ENCODE measurements around the gene OR4X1.
"Not testable (repeated sequence)": the region's sequence is repeated elsewhere in the genome, so short reads cannot be mapped to it uniquely, and the experiment has no call there.

Gene OR4X1

GRCh38 chr11:48263423-48263911 lies at the start of gene OR4X1:
TSS of gene OR4X1 (plus strand) at chr11:48263861. CDS start at chr11:48263861, 0 bp downstream.
- no peak within 1 kb of the TSS for H3K27ac Mint-ChIP-seq
- H3K4me1 Mint-ChIP-seq: no peaks in the 10 kb centered on the region
- no peaks in the 10 kb centered on the region for H3K9me3 Mint-ChIP-seq
- no peaks in the 10 kb centered on the region for H3K36me3 Mint-ChIP-seq
- H3K27me3 Mint-ChIP-seq: peaks cover 2% of the 10 kb centered on the region
- H3K4me3 Mint-ChIP-seq: no peak within 1 kb of the TSS

GRCh38 chr11:48216510-48216909 lies 47.2 kb upstream of the OR4X1 start, which contains the start of gene OR4B1:
TSS of gene OR4B1 (plus strand) at chr11:48216810. CDS start at chr11:48216810, 0 bp downstream.
- Mint-ChIP-seq H3K4me1 (no peaks in the 10 kb centered on the region), H3K9me3 (no peaks in the 10 kb centered on the region), H3K36me3 (no peaks in the 10 kb centered on the region), H3K27me3 (no peaks in the 10 kb centered on the region), H3K27ac (no peak within 1 kb of the TSS), H3K4me3 (no peak within 1 kb of the TSS)

GRCh38 chr11:48228761-48229160 lies 34.9 kb upstream of the OR4X1 start:
- Mint-ChIP-seq H3K4me1 (no peaks in the 10 kb centered on the region), H3K9me3 (no peaks in the 10 kb centered on the region), H3K36me3 (no peaks in the 10 kb centered on the region), H3K4me3 (no peak overlapping the region), H3K27ac (no peak overlapping the region), H3K27me3 (peaks cover 4% of the 10 kb centered on the region)

- H3K4me1 Mint-ChIP-seq, H3K4me3 Mint-ChIP-seq, H3K27ac Mint-ChIP-seq: not testable (repeated sequence)
Measured at GRCh38 chr11:48230057-48230456, 33.6 kb upstream of the OR4X1 start.

GRCh38 chr11:48237727-48238126 lies 25.9 kb upstream of the OR4X1 start:
- no peaks in the 10 kb centered on the region for H3K9me3 Mint-ChIP-seq
- peaks cover 3% of the 10 kb centered on the region for H3K36me3 Mint-ChIP-seq
- H3K27ac Mint-ChIP-seq: no peak overlapping the region
- no peak overlapping the region for H3K4me3 Mint-ChIP-seq
- peaks cover 14% of the 10 kb centered on the region for H3K27me3 Mint-ChIP-seq
- no peaks in the 10 kb centered on the region for H3K4me1 Mint-ChIP-seq

More at GRCh38 chr11:48230057-48230456, 33.6 kb upstream of the OR4X1 start:
- H3K9me3 Mint-ChIP-seq, H3K27me3 Mint-ChIP-seq, H3K36me3 Mint-ChIP-seq: not testable (repeated sequence)

GRCh38 chr11:48242501-48242900 lies 21.2 kb upstream of the OR4X1 start:
- Mint-ChIP-seq H3K4me1 (no peaks in the 10 kb centered on the region), H3K27me3 (peaks cover 14% of the 10 kb centered on the region), H3K9me3 (no peaks in the 10 kb centered on the region)

GRCh38 chr11:48244804-48245203 lies 18.9 kb upstream of the OR4X1 start, which contains the start of gene OR4X2:
TSS of gene OR4X2 (plus strand) at chr11:48245104. CDS start at chr11:48245104, 0 bp downstream.
- Mint-ChIP-seq H3K36me3 (peaks cover 3% of the 10 kb centered on the region), H3K27me3 (peaks cover 15% of the 10 kb centered on the region), H3K9me3 (no peaks in the 10 kb centered on the region), H3K27ac (no peak within 1 kb of the TSS), H3K4me3 (no peak within 1 kb of the TSS), H3K4me1 (no peaks in the 10 kb centered on the region)

More at GRCh38 chr11:48242501-48242900, 21.2 kb upstream of the OR4X1 start:
- no peak overlapping the region for H3K4me3 Mint-ChIP-seq
- H3K27ac Mint-ChIP-seq: no peak overlapping the region
- peaks cover 3% of the 10 kb centered on the region for H3K36me3 Mint-ChIP-seq

- no peaks in the 10 kb centered on the region for H3K36me3 Mint-ChIP-seq
Measured at GRCh38 chr11:48248902-48249301, 14.8 kb upstream of the OR4X1 start.

GRCh38 chr11:48261600-48261999 lies 2.1 kb upstream of the OR4X1 start:
- Mint-ChIP-seq H3K4me3 (no peak overlapping the region), H3K27ac (no peak overlapping the region), H3K9me3 (no peaks in the 10 kb centered on the region), H3K27me3 (peaks cover 8% of the 10 kb centered on the region), H3K4me1 (no peaks in the 10 kb centered on the region), H3K36me3 (no peaks in the 10 kb centered on the region)

More at GRCh38 chr11:48248902-48249301, 14.8 kb upstream of the OR4X1 start:
- no peaks in the 10 kb centered on the region for H3K4me1 Mint-ChIP-seq
- peaks cover 5% of the 10 kb centered on the region for H3K9me3 Mint-ChIP-seq
- H3K4me3 Mint-ChIP-seq: no peak overlapping the region
- peaks cover 6% of the 10 kb centered on the region for H3K27me3 Mint-ChIP-seq
- no peak overlapping the region for H3K27ac Mint-ChIP-seq

GRCh38 chr11:48270621-48271020 lies 7.0 kb downstream of the OR4X1 start:
- Mint-ChIP-seq H3K36me3 (no peaks in the 10 kb centered on the region), H3K4me3 (no peak overlapping the region), H3K4me1 (no peaks in the 10 kb centered on the region), H3K27ac (no peak overlapping the region), H3K27me3 (peaks cover 2% of the 10 kb centered on the region), H3K9me3 (no peaks in the 10 kb centered on the region)

- H3K36me3 Mint-ChIP-seq: no peaks in the 10 kb centered on the region
- H3K9me3 Mint-ChIP-seq: no peaks in the 10 kb centered on the region
- H3K4me3 Mint-ChIP-seq: no peak overlapping the region
- H3K27me3 Mint-ChIP-seq: peaks cover 2% of the 10 kb centered on the region
- no peak overlapping the region for H3K27ac Mint-ChIP-seq
- no peaks in the 10 kb centered on the region for H3K4me1 Mint-ChIP-seq
Measured at GRCh38 chr11:48272606-48273005, 8.9 kb downstream of the OR4X1 start.

- H3K27me3 Mint-ChIP-seq: peaks cover 11% of the 10 kb centered on the region
- H3K27ac Mint-ChIP-seq: no peak within 1 kb of the TSS
- H3K36me3 Mint-ChIP-seq: no peaks in the 10 kb centered on the region
- peaks cover 6% of the 10 kb centered on the region for H3K4me1 Mint-ChIP-seq
- H3K9me3 Mint-ChIP-seq: no peaks in the 10 kb centered on the region
- H3K4me3 Mint-ChIP-seq: no peak within 1 kb of the TSS
Measured at GRCh38 chr11:48305923-48306322, 42.3 kb downstream of the OR4X1 start, which contains the start of gene OR4S1. TSS of gene OR4S1 (plus strand) at chr11:48306223. CDS start at chr11:48306223, 0 bp downstream.

GRCh38 chr11:48307760-48308386 lies 44.2 kb downstream of the OR4X1 start:
- peaks cover 6% of the 10 kb centered on the region for H3K4me1 Mint-ChIP-seq
- no peak overlapping the region for H3K27ac Mint-ChIP-seq
- no peaks in the 10 kb centered on the region for H3K9me3 Mint-ChIP-seq
- H3K36me3 Mint-ChIP-seq: no peaks in the 10 kb centered on the region
- H3K27me3 Mint-ChIP-seq: peaks cover 11% of the 10 kb centered on the region
- H3K4me3 Mint-ChIP-seq: no peak overlapping the region

- H3K36me3 Mint-ChIP-seq, H3K4me1 Mint-ChIP-seq, H3K9me3 Mint-ChIP-seq, H3K27ac Mint-ChIP-seq, H3K4me3 Mint-ChIP-seq: not testable (repeated sequence)
- peaks cover 12% of the 10 kb centered on the region for H3K27me3 Mint-ChIP-seq
Measured at GRCh38 chr11:48313590-48313989, 49.9 kb downstream of the OR4X1 start.

Data from activated naive CD4-positive, alpha-beta T cell treated with anti-CD3 and anti-CD28 coated beads, Interleukin-2, amount 50 U/mL, for 24 hours (primary cell).